ENCODE results near the gene GID8. TPM values are rescaled to one million over a fixed set of nuclear protein-coding genes. Genes with fewer than 3 reads are reported as not detected.

GID8 gene
- polyA plus RNA-seq, 2 donors: 16.2 to 30.0 TPM

GRCh38 chr20:62926229-62927127 is 11.5 kb upstream of the GID8 start, which contains the start of gene DIDO1:
Gene DIDO1 (minus strand): TSS chr20:62926505.
- Histone ChIP-seq H3K4me1 (ENCODE audit: control insufficient read depth in 2 of 2, insufficient read depth in 2 of 2, low read length in 1 of 2) (peaks cover 6 to 19% of the 10 kb centered on the region in 2 donors), H3K4me3 (ENCODE audit: low read depth in 1 of 2, low read length in 2 of 2) (peak within 1 kb of the TSS; percentile 88 to 99), H3K27ac (ENCODE audit: low read depth in 2 of 2, low read length in 1 of 2) (peak within 1 kb of the TSS; percentile 97 to 99), H3K36me3 (ENCODE audit: control insufficient read depth in 2 of 2, insufficient read depth in 2 of 2, low read length in 1 of 2) (peaks cover 0 to 4% of the 10 kb centered on the region in 2 donors), H3K27me3 (ENCODE audit: control insufficient read depth in 1 of 2, insufficient read depth in 2 of 2, low read length in 2 of 2) (no peaks in the 10 kb centered on the region), H3K9me3 (ENCODE audit: control insufficient read depth in 2 of 2, insufficient read depth in 1 of 2, low read depth in 1 of 2, low read length in 1 of 2) (no peaks in the 10 kb centered on the region)
- WGBS, 2 donors: 1% methylated on average over 75 to 92 of the region's 92 CpGs

- H3K9me3 ChIP-seq (ENCODE audit: control insufficient read depth in 2 of 2, insufficient read depth in 1 of 2, low read depth in 1 of 2, low read length in 1 of 2): no peaks in the 10 kb centered on the region
- WGBS, 2 donors: 69 to 71% methylated on average over 11 to 12 of the region's 12 CpGs
- H3K36me3 ChIP-seq (ENCODE audit: control insufficient read depth in 2 of 2, insufficient read depth in 2 of 2, low read length in 1 of 2): peaks cover 0 to 4% of the 10 kb centered on the region in 2 donors
- H3K27ac ChIP-seq (ENCODE audit: low read depth in 2 of 2, low read length in 1 of 2): peak overlapping the region; percentile 86 to 99
- H3K27me3 ChIP-seq (ENCODE audit: control insufficient read depth in 1 of 2, insufficient read depth in 2 of 2, low read length in 2 of 2): no peaks in the 10 kb centered on the region
- peaks cover 6 to 17% of the 10 kb centered on the region in 2 donors for H3K4me1 ChIP-seq (ENCODE audit: control insufficient read depth in 2 of 2, insufficient read depth in 2 of 2, low read length in 1 of 2)
- H3K4me3 ChIP-seq (ENCODE audit: low read depth in 1 of 2, low read length in 2 of 2): peak overlapping the region in 1 of 2 donors; percentile 88
Observed at GRCh38 chr20:62927128-62927705, 10.7 kb upstream of the GID8 start.

GRCh38 chr20:62928246-62928939 is 9.6 kb upstream of the GID8 start:
- peak overlapping the region; percentile 91 to 94 for H3K27ac ChIP-seq (ENCODE audit: low read depth in 2 of 2, low read length in 1 of 2)
- H3K36me3 ChIP-seq (ENCODE audit: control insufficient read depth in 2 of 2, insufficient read depth in 2 of 2, low read length in 1 of 2): no peaks in the 10 kb centered on the region
- 42 to 46% methylated on average over 14 of the region's 14 CpGs for WGBS, 2 donors
- peaks cover 6 to 10% of the 10 kb centered on the region in 2 donors for H3K4me1 ChIP-seq (ENCODE audit: control insufficient read depth in 2 of 2, insufficient read depth in 2 of 2, low read length in 1 of 2)
- H3K9me3 ChIP-seq (ENCODE audit: control insufficient read depth in 2 of 2, insufficient read depth in 1 of 2, low read depth in 1 of 2, low read length in 1 of 2): no peaks in the 10 kb centered on the region
- peak overlapping the region; percentile 46 to 57 for H3K4me3 ChIP-seq (ENCODE audit: low read depth in 1 of 2, low read length in 2 of 2)
- H3K27me3 ChIP-seq (ENCODE audit: control insufficient read depth in 1 of 2, insufficient read depth in 2 of 2, low read length in 2 of 2): no peaks in the 10 kb centered on the region

- peak overlapping the region; percentile 46 to 57 for H3K4me3 ChIP-seq (ENCODE audit: low read depth in 1 of 2, low read length in 2 of 2)
- peaks cover 7 to 10% of the 10 kb centered on the region in 2 donors for H3K4me1 ChIP-seq (ENCODE audit: control insufficient read depth in 2 of 2, insufficient read depth in 2 of 2, low read length in 1 of 2)
- no peaks in the 10 kb centered on the region for H3K27me3 ChIP-seq (ENCODE audit: control insufficient read depth in 1 of 2, insufficient read depth in 2 of 2, low read length in 2 of 2)
- H3K9me3 ChIP-seq (ENCODE audit: control insufficient read depth in 2 of 2, insufficient read depth in 1 of 2, low read depth in 1 of 2, low read length in 1 of 2): no peaks in the 10 kb centered on the region
- peaks cover 0 to 2% of the 10 kb centered on the region in 2 donors for H3K36me3 ChIP-seq (ENCODE audit: control insufficient read depth in 2 of 2, insufficient read depth in 2 of 2, low read length in 1 of 2)
- H3K27ac ChIP-seq (ENCODE audit: low read depth in 2 of 2, low read length in 1 of 2): peak overlapping the region; percentile 91 to 94
- WGBS, 2 donors: 2 to 3% methylated on average over 44 of the region's 44 CpGs
Observed at GRCh38 chr20:62929051-62929538, 8.9 kb upstream of the GID8 start.

GRCh38 chr20:62931464-62931863 is 6.5 kb upstream of the GID8 start:
- Histone ChIP-seq H3K9me3 (ENCODE audit: control insufficient read depth in 2 of 2, insufficient read depth in 1 of 2, low read depth in 1 of 2, low read length in 1 of 2) (no peaks in the 10 kb centered on the region), H3K27me3 (ENCODE audit: control insufficient read depth in 1 of 2, insufficient read depth in 2 of 2, low read length in 2 of 2) (no peaks in the 10 kb centered on the region), H3K4me3 (ENCODE audit: low read depth in 1 of 2, low read length in 2 of 2) (no peak overlapping the region), H3K4me1 (ENCODE audit: control insufficient read depth in 2 of 2, insufficient read depth in 2 of 2, low read length in 1 of 2) (peaks cover 12 to 21% of the 10 kb centered on the region in 2 donors), H3K36me3 (ENCODE audit: control insufficient read depth in 2 of 2, insufficient read depth in 2 of 2, low read length in 1 of 2) (peaks cover 0 to 10% of the 10 kb centered on the region in 2 donors), H3K27ac (ENCODE audit: low read depth in 2 of 2, low read length in 1 of 2) (no peak overlapping the region)
- 81 to 82% methylated on average over 9 of the region's 9 CpGs for WGBS, 2 donors

GRCh38 chr20:62933966-62934365 is 4.0 kb upstream of the GID8 start:
- Histone ChIP-seq H3K36me3 (ENCODE audit: control insufficient read depth in 2 of 2, insufficient read depth in 2 of 2, low read length in 1 of 2) (peaks cover 0 to 10% of the 10 kb centered on the region in 2 donors), H3K27me3 (ENCODE audit: control insufficient read depth in 1 of 2, insufficient read depth in 2 of 2, low read length in 2 of 2) (no peaks in the 10 kb centered on the region), H3K27ac (ENCODE audit: low read depth in 2 of 2, low read length in 1 of 2) (no peak overlapping the region), H3K9me3 (ENCODE audit: control insufficient read depth in 2 of 2, insufficient read depth in 1 of 2, low read depth in 1 of 2, low read length in 1 of 2) (no peaks in the 10 kb centered on the region), H3K4me1 (ENCODE audit: control insufficient read depth in 2 of 2, insufficient read depth in 2 of 2, low read length in 1 of 2) (peaks cover 9 to 13% of the 10 kb centered on the region in 2 donors), H3K4me3 (ENCODE audit: low read depth in 1 of 2, low read length in 2 of 2) (no peak overlapping the region)
- 70 to 84% methylated on average over 3 of the region's 3 CpGs for WGBS, 2 donors

- Histone ChIP-seq H3K27me3 (ENCODE audit: control insufficient read depth in 1 of 2, insufficient read depth in 2 of 2, low read length in 2 of 2) (no peaks in the 10 kb centered on the region), H3K9me3 (ENCODE audit: control insufficient read depth in 2 of 2, insufficient read depth in 1 of 2, low read depth in 1 of 2, low read length in 1 of 2) (no peaks in the 10 kb centered on the region), H3K36me3 (ENCODE audit: control insufficient read depth in 2 of 2, insufficient read depth in 2 of 2, low read length in 1 of 2) (peaks cover 0 to 10% of the 10 kb centered on the region in 2 donors), H3K27ac (ENCODE audit: low read depth in 2 of 2, low read length in 1 of 2) (no peak overlapping the region), H3K4me3 (ENCODE audit: low read depth in 1 of 2, low read length in 2 of 2) (no peak overlapping the region), H3K4me1 (ENCODE audit: control insufficient read depth in 2 of 2, insufficient read depth in 2 of 2, low read length in 1 of 2) (peaks cover 9 to 16% of the 10 kb centered on the region in 2 donors)
- 85 to 86% methylated on average over 12 of the region's 12 CpGs for WGBS, 2 donors
Observed at GRCh38 chr20:62935204-62935967, 2.6 kb upstream of the GID8 start.

GRCh38 chr20:62935968-62936585 is 1.9 kb upstream of the GID8 start:
- peaks cover 9 to 16% of the 10 kb centered on the region in 2 donors for H3K4me1 ChIP-seq (ENCODE audit: control insufficient read depth in 2 of 2, insufficient read depth in 2 of 2, low read length in 1 of 2)
- H3K27ac ChIP-seq (ENCODE audit: low read depth in 2 of 2, low read length in 1 of 2): no peak overlapping the region
- WGBS, 2 donors: 84 to 88% methylated on average over 22 of the region's 22 CpGs
- no peaks in the 10 kb centered on the region for H3K27me3 ChIP-seq (ENCODE audit: control insufficient read depth in 1 of 2, insufficient read depth in 2 of 2, low read length in 2 of 2)
- peak overlapping the region in 1 of 2 donors; percentile 95 for H3K4me3 ChIP-seq (ENCODE audit: low read depth in 1 of 2, low read length in 2 of 2)
- peaks cover 0 to 10% of the 10 kb centered on the region in 2 donors for H3K36me3 ChIP-seq (ENCODE audit: control insufficient read depth in 2 of 2, insufficient read depth in 2 of 2, low read length in 1 of 2)
- no peaks in the 10 kb centered on the region for H3K9me3 ChIP-seq (ENCODE audit: control insufficient read depth in 2 of 2, insufficient read depth in 1 of 2, low read depth in 1 of 2, low read length in 1 of 2)
